ENCODE data around the gene LAMTOR1. TPM values are rescaled to one million over a fixed set of nuclear protein-coding genes. Genes with fewer than 3 reads are reported as not detected.
"Not testable (repeated sequence)": the region's sequence is repeated elsewhere in the genome, so short reads cannot be mapped to it uniquely, and the experiment has no call there.

Gene LAMTOR1
- total and polyA plus RNA-seq, 9 donors = 53.4 to 99.1 (median 92.6) TPM

DNA sequence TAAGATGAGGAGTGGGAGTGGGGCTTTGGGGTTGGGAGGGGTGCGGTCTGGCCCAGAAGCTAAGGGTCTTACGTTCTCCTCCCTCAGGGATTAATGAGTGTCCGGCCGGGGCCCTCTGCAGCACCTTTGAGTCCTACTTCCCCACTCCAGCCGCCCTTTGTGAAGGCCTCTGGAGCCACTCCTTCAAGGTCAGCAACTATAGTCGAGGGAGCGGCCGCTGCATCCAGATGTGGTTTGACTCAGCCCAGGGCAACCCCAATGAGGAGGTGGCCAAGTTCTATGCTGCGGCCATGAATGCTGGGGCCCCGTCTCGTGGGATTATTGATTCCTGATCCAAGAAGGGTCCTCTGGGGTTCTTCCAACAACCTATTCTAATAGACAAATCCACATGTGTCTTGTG lies 36.4 kb upstream of the LAMTOR1 start:
- H3K4me1 ChIP-seq (ENCODE audit: control insufficient read depth, insufficient read depth, low read length) = no peaks in the 10 kb centered on the region
- no peak for DNase-seq
- H3K9me3 ChIP-seq (replicated peaks; ENCODE audit: control insufficient read depth, low read depth, low read length) = no peaks in the 10 kb centered on the region
- H3K27me3 ChIP-seq (ENCODE audit: control insufficient read depth, insufficient read depth, low read length) = no peaks in the 10 kb centered on the region
- WGBS (ENCODE audit: insufficient coverage) = 97% methylated on average over 8 of the region's 11 CpGs
- no peak overlapping the region for H3K4me3 ChIP-seq (ENCODE audit: low read length)
- H3K36me3 ChIP-seq (ENCODE audit: control insufficient read depth, insufficient read depth, low read length) = no peaks in the 10 kb centered on the region
- no peak overlapping the region for H3K27ac ChIP-seq (ENCODE audit: low read length)

DNA sequence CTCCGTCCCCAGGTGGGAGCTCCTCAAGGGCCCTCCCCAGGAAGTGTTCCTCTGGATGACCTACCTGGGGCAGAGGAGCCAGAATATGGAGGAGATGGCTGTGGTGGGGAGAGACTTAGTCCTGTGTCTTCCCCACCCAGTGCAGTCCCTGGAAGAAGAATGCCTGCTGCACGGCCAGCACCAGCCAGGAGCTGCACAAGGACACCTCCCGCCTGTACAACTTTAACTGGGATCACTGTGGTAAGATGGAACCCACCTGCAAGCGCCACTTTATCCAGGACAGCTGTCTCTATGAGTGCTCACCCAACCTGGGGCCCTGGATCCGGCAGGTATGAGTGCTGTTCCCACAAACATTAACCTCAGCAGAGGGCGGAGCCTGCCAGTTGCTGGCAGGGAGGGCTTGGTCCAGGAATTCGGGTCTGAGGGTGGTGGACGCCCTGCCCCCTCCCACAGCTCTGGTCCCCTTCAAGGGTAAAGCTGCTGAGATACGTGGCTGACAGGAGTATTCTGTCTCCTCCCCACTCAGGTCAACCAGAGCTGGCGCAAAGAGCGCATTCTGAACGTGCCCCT lies 35.8 kb upstream of the LAMTOR1 start:
- Histone ChIP-seq H3K27ac (ENCODE audit: low read length) (no peak overlapping the region), H3K4me1 (ENCODE audit: control insufficient read depth, insufficient read depth, low read length) (no peaks in the 10 kb centered on the region), H3K36me3 (ENCODE audit: control insufficient read depth, insufficient read depth, low read length) (no peaks in the 10 kb centered on the region), H3K27me3 (ENCODE audit: control insufficient read depth, insufficient read depth, low read length) (no peaks in the 10 kb centered on the region), H3K9me3 (replicated peaks; ENCODE audit: control insufficient read depth, low read depth, low read length) (no peaks in the 10 kb centered on the region), H3K4me3 (ENCODE audit: low read length) (no peak overlapping the region)
- 73% methylated on average over 4 of the region's 12 CpGs for WGBS (ENCODE audit: insufficient coverage)
- DNase-seq = no peak

DNA sequence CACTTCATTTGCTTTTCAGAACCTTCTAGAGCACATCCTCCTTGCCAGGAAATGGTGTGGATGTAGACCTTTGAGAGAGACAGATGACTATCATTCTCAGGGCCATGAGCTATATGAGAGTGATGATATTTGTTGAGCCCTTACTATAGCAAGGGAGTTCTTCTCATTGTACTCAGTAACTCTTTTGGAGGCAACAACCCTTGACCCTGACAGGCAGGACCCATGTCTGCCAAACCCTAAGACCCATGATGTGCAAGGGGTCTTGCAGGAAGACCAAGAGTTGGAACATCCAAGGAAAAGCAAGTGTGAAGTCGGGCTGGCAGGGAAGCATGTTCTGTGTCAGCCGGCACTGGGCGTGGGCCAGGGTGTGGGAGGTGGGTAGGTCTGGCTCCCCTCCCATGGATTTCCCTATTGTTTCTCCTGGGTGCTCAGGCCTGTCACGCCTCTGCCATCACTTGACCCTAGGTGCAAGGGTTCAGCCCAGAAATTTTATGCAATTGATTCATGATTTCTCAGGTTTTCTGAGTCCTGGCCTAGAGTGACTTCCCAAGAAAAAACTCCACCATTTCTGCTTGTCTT lies 33.7 kb upstream of the LAMTOR1 start:
- Histone ChIP-seq H3K4me3 (ENCODE audit: low read length) (no peak overlapping the region), H3K36me3 (ENCODE audit: control insufficient read depth, insufficient read depth, low read length) (no peaks in the 10 kb centered on the region), H3K27ac (ENCODE audit: low read length) (no peak overlapping the region), H3K4me1 (ENCODE audit: control insufficient read depth, insufficient read depth, low read length) (no peaks in the 10 kb centered on the region), H3K27me3 (ENCODE audit: control insufficient read depth, insufficient read depth, low read length) (peaks cover 4% of the 10 kb centered on the region), H3K9me3 (replicated peaks; ENCODE audit: control insufficient read depth, low read depth, low read length) (no peaks in the 10 kb centered on the region)
- DNase-seq = no peak
- WGBS (ENCODE audit: insufficient coverage) = 91% methylated on average over 4 of the region's 4 CpGs

DNA sequence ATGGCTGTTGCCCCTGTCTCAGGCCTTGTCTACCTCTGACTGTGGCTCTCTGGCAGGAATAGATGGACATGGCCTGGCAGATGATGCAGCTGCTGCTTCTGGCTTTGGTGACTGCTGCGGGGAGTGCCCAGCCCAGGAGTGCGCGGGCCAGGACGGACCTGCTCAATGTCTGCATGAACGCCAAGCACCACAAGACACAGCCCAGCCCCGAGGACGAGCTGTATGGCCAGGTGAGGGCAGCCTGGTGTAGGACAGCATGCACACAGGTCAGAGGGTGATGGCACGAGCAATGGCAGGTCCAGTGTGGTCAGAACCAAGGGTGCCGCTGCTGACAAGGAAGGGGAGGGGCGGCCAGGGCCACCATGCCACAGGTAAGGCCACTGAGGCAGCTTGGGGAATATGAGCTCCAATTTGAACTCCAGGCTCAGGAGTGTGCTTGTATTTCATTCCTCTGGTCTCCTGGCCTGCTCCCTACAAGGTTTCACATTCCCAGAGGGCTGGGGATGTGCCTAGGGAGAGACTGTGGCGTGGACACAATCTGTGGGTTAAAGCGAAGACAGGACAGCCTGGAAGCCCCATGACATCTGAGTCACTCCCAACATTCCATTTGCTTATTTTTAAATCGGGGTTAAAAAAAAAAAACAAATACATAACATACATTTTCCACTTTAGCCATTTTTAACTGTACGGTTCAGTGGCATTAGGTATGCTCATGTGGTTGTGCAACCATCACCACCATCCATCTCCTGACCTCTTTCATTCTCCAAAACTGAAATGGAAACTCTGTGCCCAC lies 33.0 kb upstream of the LAMTOR1 start:
- no peak for DNase-seq
- H3K4me3 ChIP-seq (ENCODE audit: low read length) = no peak overlapping the region
- peaks cover 4% of the 10 kb centered on the region for H3K27me3 ChIP-seq (ENCODE audit: control insufficient read depth, insufficient read depth, low read length)
- no peaks in the 10 kb centered on the region for H3K9me3 ChIP-seq (replicated peaks; ENCODE audit: control insufficient read depth, low read depth, low read length)
- no peak overlapping the region for H3K27ac ChIP-seq (ENCODE audit: low read length)
- H3K4me1 ChIP-seq (ENCODE audit: control insufficient read depth, insufficient read depth, low read length) = no peaks in the 10 kb centered on the region
- no peaks in the 10 kb centered on the region for H3K36me3 ChIP-seq (ENCODE audit: control insufficient read depth, insufficient read depth, low read length)
- WGBS (ENCODE audit: insufficient coverage) = 77% methylated on average over 10 of the region's 14 CpGs

DNA sequence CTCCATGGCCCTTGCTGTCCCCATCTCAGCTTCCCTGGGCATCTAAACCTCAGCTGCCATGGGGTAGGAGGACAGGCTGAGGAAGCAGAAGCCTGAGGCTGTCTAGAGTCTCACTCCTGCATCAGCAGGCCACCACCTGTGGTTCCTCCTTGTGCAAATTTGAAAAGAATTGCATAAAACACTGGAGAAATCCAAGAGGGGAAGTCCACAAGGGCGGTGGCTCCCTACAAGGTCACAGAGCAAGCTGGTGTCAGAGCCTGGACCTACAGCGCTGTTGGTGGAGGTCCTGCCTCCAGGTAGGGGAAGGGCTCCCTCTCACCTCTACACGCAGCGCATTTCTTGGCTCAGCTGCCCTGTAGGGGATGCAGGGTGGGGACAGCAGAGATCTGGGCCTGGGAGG lies 32.4 kb upstream of the LAMTOR1 start, which contains the start of gene FOLR3:
Gene FOLR3 (plus strand): TSS at position 253 of the 400 bp plus-strand sequence. CDS start 228 bp downstream, outside the sequence.
- 88% methylated on average over 3 of the region's 4 CpGs for WGBS (ENCODE audit: insufficient coverage)
- not testable (repeated sequence) for H3K27ac ChIP-seq (ENCODE audit: low read length); H3K36me3 ChIP-seq (ENCODE audit: control insufficient read depth, insufficient read depth, low read length); H3K4me3 ChIP-seq (ENCODE audit: low read length); DNase-seq; H3K9me3 ChIP-seq (replicated peaks; ENCODE audit: control insufficient read depth, low read depth, low read length); H3K4me1 ChIP-seq (ENCODE audit: control insufficient read depth, insufficient read depth, low read length); H3K27me3 ChIP-seq (ENCODE audit: control insufficient read depth, insufficient read depth, low read length)

DNA sequence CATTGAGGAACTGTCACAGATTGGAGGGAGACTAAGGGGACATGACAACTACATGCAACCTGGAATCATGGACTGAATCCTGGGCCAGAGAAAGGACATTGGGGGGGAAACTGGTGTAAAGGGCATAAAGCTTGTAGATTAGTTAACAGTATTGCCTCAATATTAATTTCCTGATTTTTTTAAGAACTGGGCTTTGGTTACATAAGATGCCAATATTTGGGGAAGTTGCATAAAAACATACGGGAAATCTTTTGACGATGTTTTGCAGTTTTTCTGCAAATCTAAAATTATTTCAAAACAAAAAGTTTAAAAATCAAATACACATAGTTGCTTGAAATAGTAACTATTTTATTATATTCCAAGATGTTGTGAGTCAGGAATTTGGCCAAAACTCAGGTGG lies 29.5 kb upstream of the LAMTOR1 start:
- no peaks in the 10 kb centered on the region for H3K36me3 ChIP-seq (ENCODE audit: control insufficient read depth, insufficient read depth, low read length)
- H3K4me3 ChIP-seq (ENCODE audit: low read length) = no peak overlapping the region
- no CpG with 5 or more reads among the region's 2 CpGs for WGBS (ENCODE audit: insufficient coverage)
- no peak overlapping the region for H3K27ac ChIP-seq (ENCODE audit: low read length)
- H3K27me3 ChIP-seq (ENCODE audit: control insufficient read depth, insufficient read depth, low read length) = peaks cover 8% of the 10 kb centered on the region
- no peak for DNase-seq
- H3K4me1 ChIP-seq (ENCODE audit: control insufficient read depth, insufficient read depth, low read length) = no peaks in the 10 kb centered on the region
- peaks cover 2% of the 10 kb centered on the region for H3K9me3 ChIP-seq (replicated peaks; ENCODE audit: control insufficient read depth, low read depth, low read length)

DNA sequence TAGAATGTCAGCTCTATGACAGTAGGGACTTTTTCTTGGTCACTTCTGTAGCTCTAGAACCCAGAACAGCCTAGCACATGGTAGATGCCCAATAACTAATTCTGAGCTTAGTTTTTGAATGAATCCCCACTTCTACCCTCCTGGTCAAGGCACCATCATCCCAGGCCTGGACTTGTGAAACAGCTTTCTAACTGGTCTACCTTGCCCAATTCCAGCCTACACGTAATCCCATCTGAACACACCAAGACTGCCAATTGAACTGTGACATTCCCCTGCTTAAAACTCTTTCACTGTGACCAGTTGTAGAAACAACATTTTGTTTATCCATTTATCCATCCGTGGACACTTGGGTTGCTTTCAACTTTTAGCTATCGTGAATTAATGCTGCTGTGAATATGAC lies 26.3 kb upstream of the LAMTOR1 start:
- Histone ChIP-seq H3K9me3 (replicated peaks; ENCODE audit: control insufficient read depth, low read depth, low read length) (peaks cover 2% of the 10 kb centered on the region), H3K36me3 (ENCODE audit: control insufficient read depth, insufficient read depth, low read length) (no peaks in the 10 kb centered on the region), H3K4me1 (ENCODE audit: control insufficient read depth, insufficient read depth, low read length) (no peaks in the 10 kb centered on the region), H3K27me3 (ENCODE audit: control insufficient read depth, insufficient read depth, low read length) (peaks cover 8% of the 10 kb centered on the region), H3K27ac (ENCODE audit: low read length) (no peak overlapping the region), H3K4me3 (ENCODE audit: low read length) (no peak overlapping the region)
- no peak for DNase-seq
- 91% methylated on average over 3 of the region's 3 CpGs for WGBS (ENCODE audit: insufficient coverage)

DNA sequence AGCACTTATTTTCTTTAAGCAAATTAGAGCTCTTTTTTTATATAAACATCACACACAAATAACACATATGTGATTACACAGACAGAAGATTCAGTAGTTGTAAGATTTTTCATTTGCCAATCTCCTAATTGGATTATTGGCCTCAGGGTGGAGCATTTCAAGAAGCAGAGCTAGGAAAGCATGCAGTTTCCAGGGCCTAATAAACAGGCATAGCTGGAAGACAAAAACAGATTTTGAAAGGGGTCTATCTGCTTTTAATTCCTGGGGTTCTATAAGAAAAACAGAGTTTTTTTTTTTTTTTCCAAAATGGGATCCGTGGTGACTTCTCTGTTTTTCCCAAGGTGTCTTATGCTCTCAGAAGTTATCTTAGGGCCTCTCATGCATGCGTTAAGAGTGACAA lies 24.8 kb upstream of the LAMTOR1 start:
- Histone ChIP-seq H3K4me1 (ENCODE audit: control insufficient read depth, insufficient read depth, low read length) (no peaks in the 10 kb centered on the region), H3K9me3 (replicated peaks; ENCODE audit: control insufficient read depth, low read depth, low read length) (peaks cover 2% of the 10 kb centered on the region), H3K27ac (ENCODE audit: low read length) (no peak overlapping the region), H3K36me3 (ENCODE audit: control insufficient read depth, insufficient read depth, low read length) (no peaks in the 10 kb centered on the region), H3K27me3 (ENCODE audit: control insufficient read depth, insufficient read depth, low read length) (peaks cover 5% of the 10 kb centered on the region), H3K4me3 (ENCODE audit: low read length) (no peak overlapping the region)
- DNase-seq = no peak
- WGBS (ENCODE audit: insufficient coverage) = no CpG with 5 or more reads among the region's 2 CpGs

DNA sequence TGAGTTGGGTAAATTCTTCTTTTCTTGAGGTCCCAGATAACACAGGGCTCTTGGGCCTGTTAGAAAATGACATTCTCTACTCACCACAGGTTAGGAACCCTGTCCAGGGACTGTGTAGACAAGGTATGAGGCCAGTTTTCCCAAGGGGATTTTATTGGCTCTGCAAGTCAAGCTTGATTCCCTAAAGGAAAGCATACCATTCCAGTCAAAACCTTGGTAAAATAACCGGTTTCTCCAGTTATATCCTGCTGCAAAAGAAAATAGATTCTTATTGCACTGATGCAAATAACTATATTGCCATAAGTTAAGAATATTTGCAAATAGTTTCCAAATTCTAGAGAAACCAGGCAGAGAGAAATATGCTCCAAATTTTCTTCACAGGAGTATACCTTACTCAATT lies 22.9 kb upstream of the LAMTOR1 start:
- peaks cover 5% of the 10 kb centered on the region for H3K27me3 ChIP-seq (ENCODE audit: control insufficient read depth, insufficient read depth, low read length)
- H3K4me3 ChIP-seq (ENCODE audit: low read length) = no peak overlapping the region

DNA sequence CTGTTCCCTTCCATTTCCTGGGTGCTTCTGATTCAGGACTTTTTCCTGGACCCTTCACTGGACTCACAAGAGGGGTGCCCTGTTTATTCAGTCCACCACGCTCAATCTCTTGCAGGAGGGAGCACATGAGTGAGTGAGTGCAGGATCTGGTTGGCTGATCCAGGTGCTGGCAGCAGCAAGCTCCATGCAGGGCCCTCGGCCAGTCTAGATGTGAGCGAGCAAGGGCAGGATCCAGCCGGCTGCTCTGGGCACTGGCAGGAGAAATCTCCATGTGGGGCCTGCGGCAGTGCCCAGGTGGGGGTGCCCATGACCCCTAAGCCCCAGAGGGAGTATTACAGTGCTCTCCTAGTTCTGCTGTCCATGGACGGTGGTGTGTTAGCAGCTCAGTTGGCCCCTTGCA lies 20.9 kb upstream of the LAMTOR1 start:
- Histone ChIP-seq H3K9me3 (replicated peaks; ENCODE audit: control insufficient read depth, low read depth, low read length) (peaks cover 2% of the 10 kb centered on the region), H3K4me3 (ENCODE audit: low read length) (no peak overlapping the region), H3K27me3 (ENCODE audit: control insufficient read depth, insufficient read depth, low read length) (peaks cover 9% of the 10 kb centered on the region), H3K27ac (ENCODE audit: low read length) (no peak overlapping the region), H3K4me1 (ENCODE audit: control insufficient read depth, insufficient read depth, low read length) (no peaks in the 10 kb centered on the region), H3K36me3 (ENCODE audit: control insufficient read depth, insufficient read depth, low read length) (no peaks in the 10 kb centered on the region)
- 80% methylated on average over 5 of the region's 6 CpGs for WGBS (ENCODE audit: insufficient coverage)
- DNase-seq = no peak

More for the DNA sequence above, 22.9 kb upstream of the LAMTOR1 start:
- H3K36me3 ChIP-seq (ENCODE audit: control insufficient read depth, insufficient read depth, low read length) = no peaks in the 10 kb centered on the region
- no peak overlapping the region for H3K27ac ChIP-seq (ENCODE audit: low read length)
- no peaks in the 10 kb centered on the region for H3K4me1 ChIP-seq (ENCODE audit: control insufficient read depth, insufficient read depth, low read length)
- H3K9me3 ChIP-seq (replicated peaks; ENCODE audit: control insufficient read depth, low read depth, low read length) = peaks cover 2% of the 10 kb centered on the region
- no peak for DNase-seq
- no CpG with 5 or more reads among the region's 1 CpG for WGBS (ENCODE audit: insufficient coverage)
